Erythroblast (primary cell): ENCODE results near the gene AP3D1.

Experiments
- DNase-seq, 2 experiments: peaks; one replicate each; lab custom pipeline; 2025; lab: John Stamatoyannopoulos, UW
- GATA1 ChIP-seq: IDR thresholded peaks from 2 replicates; pipeline ENCODE4 v1.6.1; 2011; ENCODE audit warnings: low read depth, mild to moderate bottlenecking, control low read depth, low read length, moderate library complexity
- POLR2A ChIP-seq: IDR thresholded peaks from 2 replicates; pipeline ENCODE4 v1.6.1; 2011; ENCODE audit warnings: mild to moderate bottlenecking, low read length

AP3D1 gene

DNA sequence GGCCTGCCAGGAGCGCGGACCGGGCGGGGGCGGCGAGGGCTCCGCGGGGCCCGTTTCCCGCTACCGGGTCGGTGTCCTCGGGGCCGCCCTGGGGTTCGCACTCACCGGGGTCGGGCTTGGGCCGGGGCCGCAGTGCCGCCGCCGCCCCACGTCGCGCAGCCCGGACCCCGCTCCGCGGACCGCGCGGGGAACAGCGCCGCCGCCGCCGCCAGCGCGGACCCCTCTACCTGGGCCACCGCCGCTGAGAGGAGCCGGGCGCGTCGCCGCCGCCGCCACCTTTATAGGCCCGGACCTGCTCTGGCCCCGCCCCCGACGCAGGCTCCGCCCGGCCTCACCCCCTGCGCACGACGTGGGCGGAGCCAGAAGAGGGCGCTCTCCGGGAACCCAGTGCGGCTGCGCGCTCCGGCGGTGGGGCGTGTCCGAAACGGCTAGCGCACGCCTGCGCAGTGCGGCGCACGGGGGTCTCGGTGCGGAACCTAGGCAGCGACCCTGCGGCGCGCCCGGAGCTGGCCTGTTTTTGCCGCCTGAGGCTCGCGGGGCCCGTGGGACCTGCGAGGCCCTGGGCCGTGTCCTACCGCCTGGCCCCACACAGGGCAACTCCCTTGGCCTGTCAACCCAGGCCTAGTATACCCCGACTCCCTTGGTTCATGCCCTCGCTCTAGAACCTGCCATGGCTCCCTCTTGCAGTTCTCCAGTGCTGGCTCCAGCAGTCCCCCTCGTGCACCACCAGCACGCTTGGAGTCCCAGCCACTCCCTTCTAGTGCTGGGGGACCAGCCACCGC, 100.2 kb downstream of the AP3D1 start, which contains the start of gene MKNK2:
Gene MKNK2, minus strand, starts transcription at position 254 of the 782 bp plus-strand sequence. CDS start 393 bp downstream, outside the sequence.
- peak; percentile 91 to 97 for DNase-seq
- TF ChIP-seq GATA1 (no peak), POLR2A (peak; percentile 99)
